Mucosa of stomach (tissue), 1 donor: ENCODE data around the gene REL.
"Not testable (repeated sequence)": the region's sequence is repeated elsewhere in the genome, so short reads cannot be mapped to it uniquely, and the experiment has no call there.

Source experiments
- H3K27me3 ChIP-seq: one replicate; pipeline ENCODE4 v1.7.0; 2013; ENCODE audit warnings: mild to moderate bottlenecking, low read length; ENCODE audit not compliant: control insufficient read depth, insufficient read depth
- H3K36me3 ChIP-seq: one replicate; pipeline ENCODE4 v1.7.0; 2013; ENCODE audit warnings: low read length; ENCODE audit not compliant: control insufficient read depth, insufficient read depth
- H3K4me1 ChIP-seq: one replicate; pipeline ENCODE4 v1.7.0; 2013; ENCODE audit warnings: mild to moderate bottlenecking, low read length; ENCODE audit not compliant: control insufficient read depth, insufficient read depth
- H3K4me3 ChIP-seq: one replicate; pipeline ENCODE4 v1.7.0; 2013; ENCODE audit warnings: low read length
- H3K9ac ChIP-seq: one replicate; pipeline ENCODE4 v1.7.0; 2013; ENCODE audit warnings: mild to moderate bottlenecking, low read length, moderate library complexity
- H3K9me3 ChIP-seq: one replicate; pipeline ENCODE4 v1.7.0; 2013; ENCODE audit warnings: mild to moderate bottlenecking, low read length, moderate library complexity; ENCODE audit not compliant: control insufficient read depth
- donor health status: Pancreatic carcinoma.

The REL gene

DNA sequence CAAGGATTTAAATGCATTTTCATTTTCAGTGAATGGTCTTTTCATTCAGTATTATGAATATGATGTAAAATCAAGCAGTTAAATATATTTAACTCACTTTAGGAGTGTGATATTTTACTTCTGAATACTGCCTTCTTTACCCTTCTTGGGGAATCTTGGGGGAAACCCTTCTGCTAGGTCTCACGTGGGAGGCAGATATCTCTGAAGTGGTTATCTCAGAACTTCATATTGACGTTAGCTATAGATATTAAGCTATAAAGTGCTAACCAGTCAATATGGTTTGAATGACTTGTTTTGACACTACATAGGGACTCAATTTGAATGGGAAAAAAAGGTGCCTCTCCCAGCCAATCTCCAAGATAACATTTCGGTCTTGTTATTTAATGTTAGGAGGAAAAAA lies 9.8 kb downstream of the REL start:
- H3K4me1 ChIP-seq, result no peaks in the 10 kb centered on the region
- H3K9ac ChIP-seq, result no peak overlapping the region
- H3K27me3 ChIP-seq, result no peaks in the 10 kb centered on the region
- no peaks in the 10 kb centered on the region for H3K36me3 ChIP-seq
- H3K9me3 ChIP-seq, result no peaks in the 10 kb centered on the region
- no peak overlapping the region for H3K4me3 ChIP-seq

DNA sequence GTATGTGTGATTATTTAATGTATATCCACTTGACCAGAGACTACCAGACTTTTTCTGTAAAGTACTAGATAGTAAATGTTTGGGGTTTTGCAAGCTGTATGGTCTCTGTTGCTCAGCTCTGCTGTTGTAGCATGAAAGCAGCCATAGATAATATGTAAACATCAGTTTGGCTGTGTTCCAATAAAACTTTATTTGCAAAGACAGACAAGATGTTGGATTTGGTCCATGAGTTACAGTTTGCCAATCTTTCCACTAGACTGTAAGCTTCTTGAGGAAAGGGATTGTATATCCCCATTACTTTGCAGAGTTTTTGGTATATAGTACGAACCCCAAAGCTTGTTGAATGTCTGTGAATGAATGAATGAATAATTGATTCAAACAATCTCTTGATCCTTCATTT lies 17.2 kb downstream of the REL start:
- H3K4me3 ChIP-seq, result no peak overlapping the region
- H3K27me3 ChIP-seq, result no peaks in the 10 kb centered on the region
- H3K9ac ChIP-seq, result no peak overlapping the region
- no peaks in the 10 kb centered on the region for H3K36me3 ChIP-seq
- H3K9me3 ChIP-seq, result no peaks in the 10 kb centered on the region
- no peaks in the 10 kb centered on the region for H3K4me1 ChIP-seq

DNA sequence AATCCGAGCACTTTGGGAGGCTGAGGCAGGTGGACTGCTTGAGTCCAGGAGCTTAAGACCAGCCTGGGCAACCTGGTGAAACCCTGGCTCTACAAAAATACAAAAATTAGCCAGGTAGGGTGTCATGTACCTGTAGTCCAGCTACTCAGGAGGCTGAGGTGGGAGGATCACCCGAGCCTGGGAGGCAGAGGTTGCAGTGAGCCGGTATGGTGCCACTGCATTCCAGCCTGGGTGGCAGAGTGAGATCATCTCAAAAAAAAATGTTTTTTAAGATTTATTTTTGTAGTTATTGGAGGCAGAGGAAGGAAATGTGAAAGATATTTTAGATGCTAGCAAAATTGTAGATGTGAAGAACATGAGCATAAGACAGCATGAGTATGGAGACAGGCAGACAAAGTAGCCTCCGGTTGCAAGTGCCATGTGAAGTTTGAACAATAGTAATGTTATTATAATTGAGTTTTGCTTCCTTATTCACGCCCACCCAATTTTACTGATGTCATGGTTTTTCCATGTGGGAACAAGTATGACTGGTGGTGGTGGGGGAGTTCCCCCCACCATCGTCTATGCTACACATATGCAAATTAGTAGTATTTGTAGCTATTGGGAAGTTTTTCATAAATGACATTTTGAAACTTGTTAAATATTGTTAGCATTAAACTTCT lies 18.0 kb downstream of the REL start:
- H3K9me3 ChIP-seq, result no peaks in the 10 kb centered on the region
- H3K4me1 ChIP-seq, result no peaks in the 10 kb centered on the region
- H3K27me3 ChIP-seq, result no peaks in the 10 kb centered on the region
- no peaks in the 10 kb centered on the region for H3K36me3 ChIP-seq
- H3K9ac ChIP-seq, result no peak overlapping the region
- no peak overlapping the region for H3K4me3 ChIP-seq

DNA sequence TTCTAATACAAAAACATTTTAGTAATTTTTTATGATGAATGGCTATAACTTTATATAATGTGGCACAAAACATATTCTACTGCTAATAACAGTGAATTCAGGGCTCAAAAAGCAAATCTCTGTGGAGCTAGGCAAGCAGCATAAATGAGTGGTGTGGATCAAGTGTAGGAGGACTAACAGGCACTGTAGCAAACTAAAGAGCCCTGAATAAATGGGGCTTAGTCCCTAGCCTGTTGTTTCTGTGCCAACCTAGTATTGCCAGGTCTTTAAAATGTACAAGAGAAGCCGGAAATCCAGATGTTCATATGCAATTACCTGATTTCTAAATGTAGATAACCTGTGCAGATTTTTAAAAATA lies 18.5 kb downstream of the REL start:
- H3K36me3 ChIP-seq, result no peaks in the 10 kb centered on the region

DNA sequence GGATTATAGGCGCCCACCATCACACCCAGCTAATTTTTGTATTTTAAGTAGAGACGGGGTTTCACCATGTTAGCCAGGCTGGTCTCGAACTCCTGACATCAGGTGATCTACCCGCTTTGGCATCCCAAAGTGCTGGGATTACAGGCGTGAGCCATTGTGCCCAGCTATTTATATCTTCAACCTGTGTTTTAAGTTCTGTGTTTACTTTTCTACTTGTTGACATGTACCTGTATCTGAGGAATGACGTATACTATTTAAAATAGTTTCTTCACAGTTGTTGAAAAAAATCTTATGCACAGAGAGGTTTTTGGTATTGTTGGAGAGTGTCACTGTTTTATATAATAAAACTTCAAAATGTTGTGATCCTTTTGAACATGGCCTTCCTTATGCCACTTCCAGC lies 19.9 kb downstream of the REL start:
- not testable (repeated sequence) for H3K9ac ChIP-seq, H3K36me3 ChIP-seq, H3K9me3 ChIP-seq, H3K4me3 ChIP-seq, H3K27me3 ChIP-seq, H3K4me1 ChIP-seq

More for the DNA sequence above, 18.5 kb downstream of the REL start:
- Histone ChIP-seq H3K9me3 (no peaks in the 10 kb centered on the region), H3K9ac (no peak overlapping the region), H3K4me1 (no peaks in the 10 kb centered on the region), H3K27me3 (no peaks in the 10 kb centered on the region), H3K4me3 (no peak overlapping the region)

DNA sequence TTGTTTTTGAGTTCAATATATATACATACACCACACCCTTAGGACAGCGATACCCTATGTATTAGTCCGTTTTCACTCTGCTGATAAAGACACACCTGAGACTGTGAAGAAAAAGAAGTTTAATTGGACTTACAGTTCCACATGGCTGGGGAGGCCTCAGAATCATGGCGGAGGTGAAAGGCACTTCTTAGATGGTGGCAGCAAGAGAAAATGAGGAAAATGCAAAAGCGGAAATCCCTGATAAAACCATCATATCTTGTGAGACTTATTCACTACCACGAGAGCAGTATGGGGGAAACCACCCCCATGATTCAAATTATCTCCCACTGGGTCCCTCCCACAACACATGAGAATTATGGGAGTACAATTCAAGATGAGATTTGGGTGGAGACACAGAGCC lies 24.5 kb downstream of the REL start:
- not testable (repeated sequence) for H3K4me3 ChIP-seq, H3K4me1 ChIP-seq, H3K27me3 ChIP-seq, H3K9me3 ChIP-seq, H3K9ac ChIP-seq, H3K36me3 ChIP-seq

DNA sequence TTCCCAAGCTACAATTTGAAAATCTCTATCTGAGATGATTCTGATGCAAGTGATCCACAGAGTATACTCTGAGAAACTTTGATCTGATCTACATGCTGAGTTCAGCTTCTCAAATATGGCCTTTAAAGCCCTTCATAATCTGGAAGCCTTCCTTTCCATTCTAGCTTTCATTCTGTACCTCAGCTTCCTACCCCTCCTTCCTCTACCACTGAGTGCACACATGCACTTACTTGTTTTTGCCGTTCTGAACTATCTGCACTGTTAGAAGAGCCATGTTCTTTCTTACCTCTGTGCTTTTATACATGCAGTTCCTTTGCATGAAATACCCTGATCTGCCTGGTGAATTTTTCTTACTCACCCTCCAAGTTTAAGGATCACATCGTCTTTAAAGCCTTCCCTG lies 25.0 kb downstream of the REL start:
- H3K9ac ChIP-seq, result no peak overlapping the region

DNA sequence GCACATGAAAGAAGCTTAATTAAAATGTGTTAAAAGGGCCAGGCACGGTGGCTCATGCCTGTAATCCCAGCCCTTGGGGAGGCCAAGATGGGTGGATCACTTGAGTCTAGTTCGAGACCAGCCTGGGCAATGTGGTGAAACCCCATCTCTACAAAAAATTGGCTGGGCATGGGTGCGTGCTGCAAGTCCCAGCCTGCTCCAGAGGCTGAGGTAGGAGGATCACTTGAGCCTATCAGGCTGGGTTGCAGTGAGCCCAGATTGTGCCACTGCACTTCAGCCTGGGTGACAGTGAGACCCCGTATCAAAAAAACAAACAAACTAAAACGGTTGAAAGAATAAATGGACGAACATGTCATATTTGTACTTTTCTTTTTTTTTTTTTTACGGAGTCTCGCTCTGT lies 26.0 kb downstream of the REL start:
- Histone ChIP-seq H3K36me3 (no peaks in the 10 kb centered on the region), H3K4me1 (no peaks in the 10 kb centered on the region), H3K9me3 (no peaks in the 10 kb centered on the region), H3K9ac (no peak overlapping the region), H3K27me3 (no peaks in the 10 kb centered on the region), H3K4me3 (no peak overlapping the region)

More for the DNA sequence above, 25.0 kb downstream of the REL start:
- Histone ChIP-seq H3K4me1 (no peaks in the 10 kb centered on the region), H3K36me3 (no peaks in the 10 kb centered on the region), H3K9me3 (no peaks in the 10 kb centered on the region), H3K4me3 (no peak overlapping the region), H3K27me3 (no peaks in the 10 kb centered on the region)

DNA sequence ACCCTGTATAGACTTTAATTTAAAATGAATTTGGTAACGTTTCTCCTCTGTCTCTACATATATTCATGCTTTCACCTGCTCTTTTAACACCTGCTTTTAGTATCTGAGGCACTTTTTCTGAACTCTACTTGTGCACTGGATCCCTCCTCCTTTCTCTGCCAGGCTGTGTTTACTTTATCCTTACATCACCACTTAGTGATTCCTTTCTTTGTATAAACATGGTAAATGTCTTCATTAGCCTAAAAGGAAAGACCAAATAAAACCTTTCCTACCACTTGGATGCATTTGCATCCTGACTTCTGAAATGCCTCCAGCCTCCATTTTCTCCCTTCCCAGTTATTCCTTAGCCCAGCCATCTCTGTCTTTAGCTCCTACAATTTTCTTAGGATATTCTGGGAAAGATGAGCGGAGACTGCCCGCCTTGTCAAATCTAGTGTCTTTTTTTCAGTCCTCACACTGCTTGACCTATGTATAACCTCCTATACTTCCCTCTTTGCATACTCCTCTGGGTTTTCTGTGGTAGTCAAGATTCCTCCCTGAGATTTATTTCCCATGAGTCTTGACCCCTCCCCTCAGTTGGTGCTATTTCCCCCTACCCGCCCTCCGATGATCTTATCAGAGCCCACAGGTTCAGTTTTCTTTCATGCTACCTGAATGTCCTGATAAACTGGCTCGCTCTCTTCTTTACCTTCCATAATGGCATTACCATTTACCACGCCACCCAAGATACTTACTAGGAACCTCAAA lies 44.8 kb downstream of the REL start:
- H3K4me1 ChIP-seq, result peaks cover 4% of the 10 kb centered on the region
- no peaks in the 10 kb centered on the region for H3K9me3 ChIP-seq
- H3K27me3 ChIP-seq, result no peaks in the 10 kb centered on the region
- H3K36me3 ChIP-seq, result no peaks in the 10 kb centered on the region
- H3K9ac ChIP-seq, result no peak overlapping the region
- H3K4me3 ChIP-seq, result no peak overlapping the region

DNA sequence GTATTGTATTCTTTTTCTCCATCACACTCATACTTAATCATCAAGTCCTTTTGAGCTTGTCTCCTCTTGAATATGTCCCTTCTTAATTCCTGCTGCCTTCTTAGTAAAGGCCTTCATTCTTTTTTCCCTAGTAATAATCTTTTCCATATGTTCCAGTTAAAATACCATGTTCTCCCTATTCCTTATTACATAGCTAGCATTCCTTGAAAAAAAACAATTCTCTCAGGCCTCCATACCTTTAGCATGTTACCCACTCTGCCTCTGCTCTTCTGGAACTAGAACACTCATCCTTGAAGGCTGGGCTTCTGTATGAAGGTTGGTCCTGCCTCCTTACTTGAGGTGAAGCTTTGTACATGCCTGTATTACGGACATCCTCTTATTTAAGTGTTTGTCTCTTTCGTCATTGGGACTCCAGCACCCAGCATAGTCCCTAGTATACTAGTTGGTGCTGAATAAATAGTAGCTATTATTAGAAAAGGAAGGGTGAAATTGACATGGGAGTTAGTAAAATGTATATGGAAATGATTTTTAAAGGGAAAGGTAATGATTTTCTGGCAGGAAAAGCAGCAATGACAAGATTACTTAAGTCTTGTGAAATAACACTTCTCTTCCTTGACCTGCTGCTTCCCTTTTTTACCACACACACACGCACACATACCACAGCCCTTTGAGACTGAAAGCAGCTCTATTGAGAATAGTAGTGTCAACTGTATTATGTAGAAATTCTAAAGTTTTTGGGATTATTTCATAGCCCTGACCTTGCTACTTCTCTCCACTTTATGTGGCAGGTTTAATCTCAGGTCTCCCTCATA lies 45.6 kb downstream of the REL start:
- Histone ChIP-seq H3K4me1 (peaks cover 4% of the 10 kb centered on the region), H3K4me3 (no peak overlapping the region), H3K9me3 (no peaks in the 10 kb centered on the region), H3K36me3 (no peaks in the 10 kb centered on the region), H3K27me3 (no peaks in the 10 kb centered on the region), H3K9ac (no peak overlapping the region)

DNA sequence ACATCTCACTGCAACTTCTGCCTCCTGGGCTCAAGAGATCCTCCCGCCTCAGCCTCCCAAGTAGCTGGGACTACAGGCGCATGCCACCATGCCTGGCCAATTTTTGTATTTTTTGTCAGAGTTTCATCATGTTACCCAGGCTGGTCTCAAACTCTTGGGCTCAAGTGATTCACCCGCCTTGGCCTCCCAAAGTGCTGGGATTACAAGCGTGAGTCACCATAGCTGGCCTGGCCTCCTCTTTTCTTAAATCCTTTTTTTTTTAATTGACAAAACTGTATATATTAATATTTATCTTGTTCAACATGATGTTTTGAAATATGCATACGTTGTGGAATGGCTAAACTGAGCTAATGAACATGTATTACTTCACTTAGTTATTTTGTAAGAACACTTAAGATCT lies 50.7 kb downstream of the REL start:
- not testable (repeated sequence) for H3K4me3 ChIP-seq, H3K9ac ChIP-seq, H3K36me3 ChIP-seq, H3K9me3 ChIP-seq, H3K27me3 ChIP-seq, H3K4me1 ChIP-seq

DNA sequence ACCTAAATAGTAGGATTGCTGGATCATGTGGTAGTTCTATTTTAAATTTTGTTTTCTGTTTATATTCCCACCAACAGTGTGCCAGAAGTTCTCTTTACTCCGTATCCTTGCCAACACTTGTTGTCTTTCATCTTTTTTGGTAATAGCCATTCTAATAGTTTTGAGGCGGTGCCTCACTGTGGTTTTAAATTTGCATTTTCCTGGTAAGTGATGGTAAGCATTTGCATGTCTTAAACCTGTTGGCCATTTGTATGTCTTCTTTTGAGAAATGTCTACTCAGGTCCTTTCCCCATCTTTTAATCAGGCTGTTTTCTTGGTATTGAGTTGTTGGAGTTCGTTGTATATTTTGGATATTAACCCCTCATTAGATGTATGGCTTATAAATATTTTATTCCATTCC lies 51.6 kb downstream of the REL start:
- H3K9me3 ChIP-seq, result no peaks in the 10 kb centered on the region
- H3K36me3 ChIP-seq, result no peaks in the 10 kb centered on the region
- no peak overlapping the region for H3K4me3 ChIP-seq
- H3K27me3 ChIP-seq, result no peaks in the 10 kb centered on the region
- H3K9ac ChIP-seq, result no peak overlapping the region
- no peaks in the 10 kb centered on the region for H3K4me1 ChIP-seq
